ENCODE results near the gene PMS2.
"Not testable (repeated sequence)": the region's sequence is repeated elsewhere in the genome, so short reads cannot be mapped to it uniquely, and the experiment has no call there.

PMS2 gene

GRCh38 chr7:6008668-6009611 lies at the start of gene PMS2, which contains the start of gene AIMP2:
Gene PMS2, minus strand, starts transcription at chr7:6009049. Its CDS starts 30 bp downstream, at chr7:6009019.
Gene AIMP2, plus strand, starts transcription at chr7:6009272. Its CDS starts 92 bp downstream, at chr7:6009364.
- peak; percentile 97 for DNase-seq (ENCODE audit: low spot score)

- no peak for DNase-seq (ENCODE audit: low spot score)
These were observed 48.7 kb upstream of the PMS2 start for GRCh38 chr7:6057316-6058129.

GRCh38 chr7:6056616-6057015 lies 47.8 kb upstream of the PMS2 start:
- DNase-seq (ENCODE audit: low spot score) = no peak

GRCh38 chr7:6051185-6051584 lies 42.3 kb upstream of the PMS2 start:
- not testable (repeated sequence) for DNase-seq (ENCODE audit: low spot score)

GRCh38 chr7:6049780-6050179 lies 40.9 kb upstream of the PMS2 start:
- DNase-seq (ENCODE audit: low spot score) = no peak

- DNase-seq (ENCODE audit: low spot score) = no peak
These were observed 26.8 kb upstream of the PMS2 start for GRCh38 chr7:6035686-6036085.

- DNase-seq (ENCODE audit: low spot score) = no peak
These were observed 26.3 kb upstream of the PMS2 start for GRCh38 chr7:6035165-6035564.

- DNase-seq (ENCODE audit: low spot score) = no peak
These were observed 23.8 kb upstream of the PMS2 start for GRCh38 chr7:6032641-6033040.

GRCh38 chr7:6032167-6032566 lies 23.3 kb upstream of the PMS2 start:
- no peak for DNase-seq (ENCODE audit: low spot score)

GRCh38 chr7:6031567-6031966 lies 22.7 kb upstream of the PMS2 start:
- no peak for DNase-seq (ENCODE audit: low spot score)

- no peak for DNase-seq (ENCODE audit: low spot score)
These were observed 22.1 kb upstream of the PMS2 start, which contains the start of gene ANKRD61 for GRCh38 chr7:6030988-6031387. Gene ANKRD61, plus strand, starts transcription at chr7:6031376. Its CDS starts 0 bp downstream, at chr7:6031376.

GRCh38 chr7:6028563-6028962 lies 19.7 kb upstream of the PMS2 start:
- no peak for DNase-seq (ENCODE audit: low spot score)

- DNase-seq (ENCODE audit: low spot score) = no peak
These were observed 19.0 kb upstream of the PMS2 start for GRCh38 chr7:6027806-6028365.

- no peak for DNase-seq (ENCODE audit: low spot score)
These were observed 18.0 kb upstream of the PMS2 start for GRCh38 chr7:6026820-6027311.

GRCh38 chr7:6026011-6026819 lies 17.4 kb upstream of the PMS2 start:
- DNase-seq (ENCODE audit: low spot score) = no peak

- DNase-seq (ENCODE audit: low spot score) = no peak
These were observed 15.2 kb upstream of the PMS2 start for GRCh38 chr7:6023974-6024435.

GRCh38 chr7:6022707-6023106 lies 13.9 kb upstream of the PMS2 start:
- DNase-seq (ENCODE audit: low spot score) = no peak

GRCh38 chr7:6020371-6021286 lies 11.8 kb upstream of the PMS2 start:
- no peak for DNase-seq (ENCODE audit: low spot score)

- DNase-seq (ENCODE audit: low spot score) = no peak
These were observed 7.8 kb upstream of the PMS2 start for GRCh38 chr7:6016653-6016966.

Measured in left forelimb (tissue), 1 donor.